H1 (cell line): ENCODE data around the gene PPP1R13B.

Source experiments
- BACH1 ChIP-seq: IDR thresholded peaks from 2 replicates; pipeline ENCODE4 v1.6.1; 2012; ENCODE audit warnings: low read length, improper control_type of control experiment
- CEBPB ChIP-seq: IDR thresholded peaks from 2 replicates; pipeline ENCODE4 v1.6.1; 2012; ENCODE audit warnings: low read depth, low read length
- CTCF ChIP-seq, 3 experiments: IDR thresholded peaks; 1 replicate in 2 of 3; 2 replicates in 1 of 3; pipeline versions ENCODE4 v1.5.1 to v1.6.1; 2011; ENCODE audit warnings: low read length in 3 of 3, mild to moderate bottlenecking in 3 of 3, inconsistent platforms in 2 of 3, low read depth in 1 of 3, moderate library complexity in 1 of 3; ENCODE audit not compliant: insufficient read depth in 1 of 3; ENCODE audit errors: control extremely low read depth in 1 of 3
- EZH2 ChIP-seq: fragments of 200-600 bp; sonication (generic); IDR thresholded peaks from 2 replicates; pipeline ENCODE4 v1.7.1; 2012; ENCODE audit warnings: low read depth, mild to moderate bottlenecking, moderate library complexity, low read length, inconsistent platforms; ENCODE audit not compliant: severe bottlenecking
- HDAC6 ChIP-seq: IDR thresholded peaks from one replicate; pipeline ENCODE4 v1.7.1; 2012; ENCODE audit warnings: low read depth, mild to moderate bottlenecking, inconsistent platforms, low read length, moderate library complexity
- JUN ChIP-seq: IDR thresholded peaks from 2 replicates; pipeline ENCODE4 v1.6.1; 2011; ENCODE audit warnings: low read depth, mild to moderate bottlenecking, improper control_type of control experiment, low read length
- KDM5A ChIP-seq: fragments of 200-600 bp; IDR thresholded peaks from 2 replicates; pipeline ENCODE4 v1.7.1; 2012; ENCODE audit warnings: mild to moderate bottlenecking, low read length, inconsistent platforms, mixed read lengths
- POLR2A ChIP-seq, 2 experiments: IDR thresholded peaks; 1 replicate in 1 of 2; 2 replicates in 1 of 2; pipeline ENCODE4 v1.6.1; 2011; ENCODE audit warnings: low read depth in 2 of 2, low read length in 2 of 2, mild to moderate bottlenecking in 2 of 2; ENCODE audit errors: control extremely low read depth in 1 of 2
- RAD21 ChIP-seq, 2 experiments: IDR thresholded peaks in 1 of 2; conservative IDR thresholded peaks in 1 of 2; 2 replicates each; pipeline ENCODE4 v1.6.1; 2011; ENCODE audit warnings: low read depth in 2 of 2, low read length in 2 of 2, improper control_type of control experiment in 1 of 2, inconsistent platforms in 1 of 2, mild to moderate bottlenecking in 1 of 2, moderate library complexity in 1 of 2
- SIN3A ChIP-seq, 2 experiments: IDR thresholded peaks in 1 of 2; conservative IDR thresholded peaks in 1 of 2; 2 replicates each; pipeline ENCODE4 v1.6.1; 2011 to 2012; ENCODE audit warnings: low read length in 2 of 2, improper control_type of control experiment in 1 of 2, low read depth in 1 of 2, mild to moderate bottlenecking in 1 of 2
- SIRT6 ChIP-seq: IDR thresholded peaks from one replicate; pipeline ENCODE4 v1.7.1; 2012; ENCODE audit warnings: low read length, inconsistent platforms
- SUZ12 ChIP-seq: fragments of 200-600 bp; sonication (generic); IDR thresholded peaks from 2 replicates; pipeline ENCODE4 v1.6.1; 2012; ENCODE audit warnings: mild to moderate bottlenecking, inconsistent platforms, low read length, moderate library complexity, mixed read lengths
- TBP ChIP-seq: IDR thresholded peaks from 2 replicates; pipeline ENCODE4 v1.6.1; 2011; ENCODE audit warnings: low read depth, low read length, improper control_type of control experiment

GRCh38 chr14:103886304-103887169 lies 39.2 kb upstream of the PPP1R13B start:
- TF ChIP-seq JUN (no peak), SIN3A (conservative IDR thresholded peaks at IDR 0.05 in 1 of 2, IDR thresholded peaks at IDR 0.05 in 1 of 2; ENCODE audit: low read depth in 1 of 2, low read length in 2 of 2) (no peak), KDM5A (no peak), CEBPB (peak; percentile 88), RAD21 (IDR thresholded peaks at IDR 0.05 in 1 of 2, conservative IDR thresholded peaks at IDR 0.05 in 1 of 2; ENCODE audit: low read depth in 2 of 2, low read length in 2 of 2) (peak; percentile 8 to 29; a peak in 3 of 4 replicates), HDAC6 (no peak), SUZ12 (no peak), SIRT6 (no peak), BACH1 (no peak), CTCF (IDR thresholded peaks at IDR 0.05; ENCODE audit: control extremely low read depth in 1 of 3, insufficient read depth in 1 of 3, low read depth in 1 of 3, low read length in 3 of 3) (peak in 1 of 3 experiments; percentile 55; a peak in 2 of 4 replicates), TBP (no peak), POLR2A (IDR thresholded peaks at IDR 0.05; ENCODE audit: control extremely low read depth in 1 of 2, low read depth in 2 of 2, low read length in 2 of 2) (no peak), EZH2 (no peak)
